MCF 10A (cell line): Measurements from ENCODE around the gene MYZAP. TPM values are rescaled to one million over a fixed set of nuclear protein-coding genes. Genes with fewer than 3 reads are reported as not detected.

Experiments used
- BruUV-seq: library from RNA; stranded (reverse); fragments of 400-500 nt; replicated peaks from 2 replicates; lab custom pipeline; 2021; lab: Mats Ljungman, UMichigan
- CTCF ChIA-PET: fragments of 300-600 bp; sonication (Branson Sonifier 250); formaldehyde crosslinking; extraction: SDS; loops from one replicate; lab custom pipeline; 2021; ENCODE audit warnings: antibody characterized with exemption, inconsistent platforms; lab: Yijun Ruan, JAX
- POLR2A ChIA-PET: fragments of 300-600, 350-650 bp; sonication (Branson Sonifier 250); formaldehyde crosslinking; extraction: SDS; loops from one replicate; lab custom pipeline; 2020; ENCODE audit warnings: antibody characterized with exemption, inconsistent platforms; lab: Yijun Ruan, JAX
- DNase-seq: peaks from one replicate; pipeline ENCODE4 v3.0.0-alpha.2; 2018; ENCODE audit not compliant: unreplicated experiment
- H3K27ac Mint-ChIP-seq: one replicate; pipeline ENCODE4 v1.8.0; 2022; ENCODE audit warnings: mild to moderate bottlenecking, low read depth, mixed read lengths; ENCODE audit not compliant: unreplicated experiment
- H3K27me3 Mint-ChIP-seq: one replicate; pipeline ENCODE4 v1.8.0; 2022; ENCODE audit warnings: mixed read lengths; ENCODE audit not compliant: insufficient read depth, unreplicated experiment
- H3K36me3 Mint-ChIP-seq: one replicate; pipeline ENCODE4 v1.8.0; 2022; ENCODE audit warnings: mild to moderate bottlenecking, moderate library complexity, mixed read lengths; ENCODE audit not compliant: insufficient read depth, unreplicated experiment
- H3K4me1 Mint-ChIP-seq: one replicate; pipeline ENCODE4 v1.8.0; 2022; ENCODE audit warnings: mixed read lengths; ENCODE audit not compliant: insufficient read depth, unreplicated experiment
- H3K4me3 Mint-ChIP-seq: one replicate; pipeline ENCODE4 v1.8.0; 2022; ENCODE audit warnings: mild to moderate bottlenecking, moderate library complexity, mixed read lengths; ENCODE audit not compliant: unreplicated experiment
- H3K9me3 Mint-ChIP-seq: one replicate; pipeline ENCODE4 v1.8.0; 2022; ENCODE audit warnings: mixed read lengths; ENCODE audit not compliant: unreplicated experiment
- intact Hi-C: fragments of 100-400 bp; cut with micrococcal nuclease; formaldehyde crosslinking; loops from 2 replicates; pipeline ENCODE4 v1.14.1; 2022
- total RNA-seq: library from RNA; stranded (reverse); gene quantifications from 2 replicates; pipeline ENCODE4 v1.2.3, GENCODE V29; 2022
- TF ChIP-seq, protein P1 (sequence below): fragments of 200-600 bp; IDR thresholded peaks from one replicate; pipeline ENCODE4 v1.8.0; 2022; ENCODE audit warnings: antibody characterized with exemption, mild to moderate bottlenecking; ENCODE audit not compliant: unreplicated experiment

The MYZAP gene
- total RNA-seq, 1 experiment from 2014 or later, result 1.3 TPM

DNA sequence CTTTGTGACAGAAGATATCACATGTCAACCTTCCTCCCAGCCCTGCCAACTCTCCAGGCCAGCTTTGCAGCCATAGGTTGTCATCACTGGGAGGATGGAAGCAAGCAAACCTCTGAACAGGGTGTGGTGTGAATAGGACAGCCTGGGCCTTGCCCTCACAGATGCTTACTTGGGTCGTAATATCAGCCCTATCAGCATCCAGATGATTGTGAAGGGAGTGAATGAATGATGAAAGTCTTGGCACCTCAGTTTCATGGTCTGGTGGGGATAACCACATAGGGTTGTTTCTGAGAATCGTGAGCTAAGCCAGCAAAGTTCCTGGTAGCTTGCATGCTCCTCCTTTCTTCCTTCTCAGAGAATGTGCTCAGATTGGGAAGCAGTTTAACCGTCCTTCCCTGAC lies 59.7 kb downstream of the MYZAP start:
- H3K27ac Mint-ChIP-seq, result no peak overlapping the region
- no TSS peak for BruUV-seq
- ChIA-PET POLR2A (no interaction called here), CTCF (interaction anchor here (0.6 to 1.0 kb wide), 4 partner anchors 10 to 420 kb away, joined by 3 to 4 read pairs (median 3); no protein-coding TSS in a partner anchor)
- TF ChIP-seq, protein P1, sequence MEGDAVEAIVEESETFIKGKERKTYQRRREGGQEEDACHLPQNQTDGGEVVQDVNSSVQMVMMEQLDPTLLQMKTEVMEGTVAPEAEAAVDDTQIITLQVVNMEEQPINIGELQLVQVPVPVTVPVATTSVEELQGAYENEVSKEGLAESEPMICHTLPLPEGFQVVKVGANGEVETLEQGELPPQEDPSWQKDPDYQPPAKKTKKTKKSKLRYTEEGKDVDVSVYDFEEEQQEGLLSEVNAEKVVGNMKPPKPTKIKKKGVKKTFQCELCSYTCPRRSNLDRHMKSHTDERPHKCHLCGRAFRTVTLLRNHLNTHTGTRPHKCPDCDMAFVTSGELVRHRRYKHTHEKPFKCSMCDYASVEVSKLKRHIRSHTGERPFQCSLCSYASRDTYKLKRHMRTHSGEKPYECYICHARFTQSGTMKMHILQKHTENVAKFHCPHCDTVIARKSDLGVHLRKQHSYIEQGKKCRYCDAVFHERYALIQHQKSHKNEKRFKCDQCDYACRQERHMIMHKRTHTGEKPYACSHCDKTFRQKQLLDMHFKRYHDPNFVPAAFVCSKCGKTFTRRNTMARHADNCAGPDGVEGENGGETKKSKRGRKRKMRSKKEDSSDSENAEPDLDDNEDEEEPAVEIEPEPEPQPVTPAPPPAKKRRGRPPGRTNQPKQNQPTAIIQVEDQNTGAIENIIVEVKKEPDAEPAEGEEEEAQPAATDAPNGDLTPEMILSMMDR, result no peak
- intact Hi-C loops, result no loop called here
- no peaks in the 10 kb centered on the region for H3K36me3 Mint-ChIP-seq
- H3K4me1 Mint-ChIP-seq, result peaks cover 27% of the 10 kb centered on the region
- H3K9me3 Mint-ChIP-seq, result peaks cover 8% of the 10 kb centered on the region
- H3K27me3 Mint-ChIP-seq, result no peaks in the 10 kb centered on the region
- H3K4me3 Mint-ChIP-seq, result no peak overlapping the region
- no peak for DNase-seq

DNA sequence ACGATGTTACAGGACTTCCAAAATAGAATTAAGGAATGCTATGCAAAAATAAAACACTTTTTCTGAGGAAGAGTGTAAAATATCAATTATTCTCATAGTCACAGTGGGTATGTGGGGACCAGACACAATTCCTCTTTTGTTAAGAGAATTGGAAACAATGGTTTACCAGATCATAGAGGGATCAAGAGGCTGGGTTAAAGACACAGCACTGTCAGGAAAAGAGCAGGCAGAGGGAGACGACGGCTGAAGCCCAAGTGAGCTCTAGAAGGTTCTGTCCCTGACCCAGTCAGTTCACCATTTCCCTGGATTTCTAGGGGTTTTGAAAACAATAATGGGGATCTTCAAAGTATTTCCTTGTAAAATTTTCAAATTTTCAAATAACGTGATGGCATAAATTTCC lies 60.8 kb downstream of the MYZAP start:
- no peak for DNase-seq
- no peak overlapping the region for H3K27ac Mint-ChIP-seq
- peaks cover 27% of the 10 kb centered on the region for H3K4me1 Mint-ChIP-seq
- ChIA-PET POLR2A (no interaction called here), CTCF (interaction anchor here (1.0 kb wide), 1 partner anchor 419 kb away, joined by 3 read pairs; no protein-coding TSS in a partner anchor)
- BruUV-seq, result no TSS peak
- H3K36me3 Mint-ChIP-seq, result peaks cover 5% of the 10 kb centered on the region
- H3K4me3 Mint-ChIP-seq, result no peak overlapping the region
- H3K27me3 Mint-ChIP-seq, result no peaks in the 10 kb centered on the region
- H3K9me3 Mint-ChIP-seq, result peaks cover 8% of the 10 kb centered on the region
- TF ChIP-seq, protein P1, result no peak
- intact Hi-C loops, result no loop called here

DNA sequence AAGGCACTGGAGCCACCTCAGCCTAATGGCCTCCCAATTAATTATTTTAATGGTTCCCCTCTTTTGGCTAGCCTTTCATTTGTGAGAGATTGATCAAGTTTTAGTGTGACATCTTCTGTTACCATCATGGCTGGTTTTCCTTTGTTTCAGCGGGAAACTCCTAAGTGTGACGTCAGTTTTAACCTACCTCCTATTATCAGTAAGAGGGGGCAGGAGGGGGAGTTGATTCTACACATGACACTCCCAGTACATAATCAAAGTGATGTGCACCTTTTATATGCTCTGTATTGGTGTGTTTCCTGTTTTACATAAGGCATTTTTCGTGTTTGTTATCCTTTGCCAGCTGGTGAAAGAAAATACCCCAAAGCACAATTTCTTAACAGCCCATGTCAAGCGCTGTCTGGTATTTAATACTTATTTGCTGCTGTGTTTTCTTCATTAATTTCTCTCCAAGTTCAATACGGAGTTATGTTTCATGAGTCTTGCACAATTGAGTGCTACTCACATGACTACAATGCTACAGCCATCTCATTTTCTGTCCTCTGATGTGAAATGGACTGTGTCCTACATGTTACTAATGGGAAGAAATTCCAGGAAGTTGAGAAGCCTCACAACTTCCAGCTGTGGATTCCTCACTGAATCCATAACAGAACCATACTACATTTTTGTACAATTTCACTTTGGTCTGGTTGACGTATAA lies 62.6 kb downstream of the MYZAP start:
- ChIA-PET CTCF (interaction anchor here (0.5 to 3.0 kb wide), 16 partner anchors 11 to 1710 kb away, joined by 3 to 10 read pairs (median 4); no protein-coding TSS in a partner anchor), POLR2A (interaction anchor here (1.1 to 1.2 kb wide), 3 partner anchors 22 to 52 kb away, joined by 3 to 5 read pairs (median 3); partner anchors contain the start of gene POLR2M)
- peaks cover 5% of the 10 kb centered on the region for H3K36me3 Mint-ChIP-seq
- TF ChIP-seq, protein P1, result no peak
- H3K4me3 Mint-ChIP-seq, result no peak overlapping the region
- DNase-seq, result peak; percentile 51
- H3K4me1 Mint-ChIP-seq, result peaks cover 27% of the 10 kb centered on the region
- intact Hi-C loops, result no loop called here
- peaks cover 8% of the 10 kb centered on the region for H3K9me3 Mint-ChIP-seq
- H3K27ac Mint-ChIP-seq, result peak overlapping the region; percentile 12
- H3K27me3 Mint-ChIP-seq, result no peaks in the 10 kb centered on the region
- BruUV-seq, result no TSS peak

DNA sequence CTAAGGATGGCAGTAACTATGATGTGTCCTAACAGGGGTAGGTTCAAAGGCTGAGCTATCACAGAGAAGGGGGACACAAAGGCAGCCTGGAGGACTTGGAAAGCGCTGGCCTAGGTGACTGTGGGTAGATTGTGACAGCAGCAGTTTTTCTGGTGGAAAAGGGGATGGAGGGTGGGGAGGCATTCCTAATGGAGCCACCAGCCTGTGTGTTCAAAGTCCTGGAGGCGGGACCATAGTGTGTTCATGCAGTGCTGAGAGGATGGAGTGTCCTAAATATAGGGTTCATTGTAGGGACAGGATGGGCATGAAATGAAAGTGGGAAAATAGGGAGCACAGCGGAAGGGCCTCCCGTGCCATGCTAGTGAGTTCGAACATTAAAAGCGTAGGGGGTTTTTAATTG lies 63.3 kb downstream of the MYZAP start:
- ChIA-PET CTCF (interaction anchor here (0.5 to 3.0 kb wide), 14 partner anchors 11 to 1709 kb away, joined by 3 to 10 read pairs (median 5); no protein-coding TSS in a partner anchor), POLR2A (interaction anchor here (1.1 to 1.2 kb wide), 3 partner anchors 22 to 52 kb away, joined by 3 to 5 read pairs (median 3); partner anchors contain the start of gene POLR2M)
- no peaks in the 10 kb centered on the region for H3K27me3 Mint-ChIP-seq
- no peak overlapping the region for H3K4me3 Mint-ChIP-seq
- intact Hi-C loops, result no loop called here
- no peak overlapping the region for H3K27ac Mint-ChIP-seq
- peaks cover 8% of the 10 kb centered on the region for H3K9me3 Mint-ChIP-seq
- DNase-seq, result no peak
- peaks cover 5% of the 10 kb centered on the region for H3K36me3 Mint-ChIP-seq
- peaks cover 20% of the 10 kb centered on the region for H3K4me1 Mint-ChIP-seq
- no TSS peak for BruUV-seq
- TF ChIP-seq, protein P1, result no peak
